ENCODE measurements around the gene TLCD5. TPM values are rescaled to one million over a fixed set of nuclear protein-coding genes. Genes with fewer than 3 reads are reported as not detected.

The TLCD5 gene
- 12.2 and 13.9 TPM in 2 replicates for total RNA-seq

DNA sequence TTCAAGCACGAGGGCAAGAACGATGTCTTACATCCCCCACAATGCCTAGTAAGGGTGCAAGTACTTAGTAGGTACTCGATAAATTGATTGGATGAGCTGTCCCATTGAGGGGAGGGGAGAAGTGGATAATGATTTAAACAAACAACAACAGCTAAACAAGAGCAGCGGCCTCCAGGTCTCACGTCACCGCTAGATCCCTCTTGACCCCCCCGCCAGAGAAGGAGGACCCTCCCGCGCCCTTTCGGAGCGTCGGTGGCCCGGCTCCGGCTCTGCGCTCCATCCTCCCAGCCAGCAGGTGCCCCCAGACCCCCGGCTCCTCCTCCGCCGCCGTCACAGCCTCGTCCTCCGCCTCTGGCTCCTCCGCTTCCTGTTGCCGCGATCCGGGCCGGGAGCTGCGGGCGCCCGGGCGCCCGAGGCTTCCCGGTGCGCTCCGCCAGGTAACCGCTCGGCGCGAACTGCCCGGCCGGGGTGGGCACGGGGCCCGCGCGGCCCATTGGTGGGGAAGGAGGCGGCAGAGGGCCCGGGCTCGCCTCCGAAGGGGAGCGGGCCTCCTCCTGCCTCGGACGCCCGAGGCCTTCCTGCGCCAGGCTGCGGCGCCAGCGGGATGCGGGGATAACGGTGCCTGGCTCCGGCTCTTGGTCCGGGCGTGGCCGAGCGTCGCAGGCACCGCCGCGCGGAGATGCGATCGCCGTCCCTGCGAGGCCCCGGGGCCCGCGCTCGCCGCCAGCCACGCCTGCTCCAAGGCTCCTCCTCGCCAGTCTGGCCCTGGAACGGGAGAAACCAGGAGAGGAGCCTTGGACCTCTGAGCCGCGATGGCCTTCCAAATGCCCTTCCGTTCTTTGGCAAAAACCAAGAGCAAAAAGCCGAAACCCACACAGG is at the start of gene TLCD5:
TSS of gene TLCD5 (plus strand) at position 368 of the 879 bp plus-strand sequence. CDS start 2,143 bp downstream, outside the sequence.

DNA sequence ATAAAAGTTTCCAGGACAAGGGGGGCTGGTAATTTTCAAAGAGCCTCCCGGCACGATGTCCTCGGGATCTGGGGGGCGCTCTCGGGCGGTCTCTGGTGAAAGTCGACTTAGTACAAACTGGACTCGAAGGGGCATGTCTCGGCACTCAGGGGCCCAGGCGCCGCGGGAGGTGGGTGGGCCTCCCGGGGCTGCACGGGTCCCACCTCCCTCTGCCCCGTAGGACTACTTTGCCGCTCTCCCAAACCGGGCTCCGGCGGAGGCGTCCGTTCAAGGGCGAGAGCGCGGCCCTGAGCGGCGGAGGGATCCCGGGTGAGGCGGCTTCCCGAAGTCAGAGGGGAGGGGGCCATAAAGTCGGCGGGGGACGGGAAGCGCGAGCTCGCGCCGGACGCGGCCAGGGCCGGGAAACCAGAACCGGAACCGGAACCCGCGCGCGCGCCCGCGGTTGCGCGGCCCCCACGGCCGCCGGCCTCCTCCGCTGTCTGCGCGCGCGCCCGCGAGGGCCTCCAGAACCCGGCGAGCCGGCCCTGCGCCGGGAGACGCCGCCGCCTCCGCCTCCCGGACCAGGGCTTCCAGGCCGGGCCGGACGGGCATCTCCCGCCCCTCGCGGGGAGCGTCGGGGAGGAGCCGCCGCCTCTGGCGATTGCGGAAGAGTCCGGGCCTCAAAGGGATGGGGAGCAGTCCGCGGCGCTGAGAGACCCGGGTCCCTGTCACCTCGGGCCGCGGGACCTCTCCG is 11.0 kb downstream of the TLCD5 start, which contains the start of gene ARHGEF12:
TSS of gene ARHGEF12 (plus strand) at position 506 of the 733 bp plus-strand sequence. CDS start 831 bp downstream, outside the sequence.

Small RNA genes lying within 50 kb of the gene (small RNA-seq; reads per million reads assigned to genes)
- 151 reads per million, percentile 98 among the genes with 10 or more reads in this experiment for gene RF00100

Other genes starting within 250 kb of the TLCD5 start
- 12.1 and 13.1 TPM in 2 replicates for gene TRIM29, start 187.2 kb upstream of the TLCD5 start, total RNA-seq
- 21.4 and 28.5 TPM in 2 replicates for gene OAF, start 114.3 kb upstream of the TLCD5 start, total RNA-seq
- gene POU2F3, start 85.2 kb upstream of the TLCD5 start, total RNA-seq = 0.13 and 0.43 TPM in 2 replicates
- 187 and 192 TPM in 2 replicates for gene ARHGEF12, start 11.1 kb downstream of the TLCD5 start, total RNA-seq
- gene GRIK4, start 186.4 kb downstream of the TLCD5 start, total RNA-seq = 0.11 and 0.13 TPM in 2 replicates

Measured in articular chondrocyte of knee joint (primary cell).